Upper lobe of left lung (tissue), 4 donors: Measurements from ENCODE around the gene CADPS.

Experiments used
- EP300 ChIP-seq, 4 donors: sonication (generic); formaldehyde crosslinking; IDR thresholded peaks; one replicate each; pipeline ENCODE4 v1.5.1; 2017; ENCODE audit warnings: antibody characterized with exemption in 4 of 4, control low read depth in 2 of 4
- POLR2A ChIP-seq, 4 donors: fragments of 450-650 bp; IDR thresholded peaks; one replicate each; pipeline ENCODE4 v1.5.1; 2016 to 2017; ENCODE audit warnings: antibody characterized with exemption in 4 of 4, mild to moderate bottlenecking in 2 of 4
- POLR2AphosphoS5 ChIP-seq, 2 donors: sonication (generic); formaldehyde crosslinking; IDR thresholded peaks; one replicate each; pipeline ENCODE4 v1.5.1; 2017; ENCODE audit warnings: antibody characterized with exemption in 2 of 2
- TF ChIP-seq, protein P1 (sequence below), 6 experiments: fragments of 450-650 bp in 4 of 6; fragments of 200-600 bp in 2 of 6; sonication (generic) in 2 of 6; IDR thresholded peaks; one replicate each; pipeline ENCODE4 v1.5.1; 2016 to 2019; ENCODE audit warnings: antibody characterized with exemption in 6 of 6

GRCh38 chr3:62586356-62586755 is 288.9 kb downstream of the CADPS start:
- TF ChIP-seq, protein P1, sequence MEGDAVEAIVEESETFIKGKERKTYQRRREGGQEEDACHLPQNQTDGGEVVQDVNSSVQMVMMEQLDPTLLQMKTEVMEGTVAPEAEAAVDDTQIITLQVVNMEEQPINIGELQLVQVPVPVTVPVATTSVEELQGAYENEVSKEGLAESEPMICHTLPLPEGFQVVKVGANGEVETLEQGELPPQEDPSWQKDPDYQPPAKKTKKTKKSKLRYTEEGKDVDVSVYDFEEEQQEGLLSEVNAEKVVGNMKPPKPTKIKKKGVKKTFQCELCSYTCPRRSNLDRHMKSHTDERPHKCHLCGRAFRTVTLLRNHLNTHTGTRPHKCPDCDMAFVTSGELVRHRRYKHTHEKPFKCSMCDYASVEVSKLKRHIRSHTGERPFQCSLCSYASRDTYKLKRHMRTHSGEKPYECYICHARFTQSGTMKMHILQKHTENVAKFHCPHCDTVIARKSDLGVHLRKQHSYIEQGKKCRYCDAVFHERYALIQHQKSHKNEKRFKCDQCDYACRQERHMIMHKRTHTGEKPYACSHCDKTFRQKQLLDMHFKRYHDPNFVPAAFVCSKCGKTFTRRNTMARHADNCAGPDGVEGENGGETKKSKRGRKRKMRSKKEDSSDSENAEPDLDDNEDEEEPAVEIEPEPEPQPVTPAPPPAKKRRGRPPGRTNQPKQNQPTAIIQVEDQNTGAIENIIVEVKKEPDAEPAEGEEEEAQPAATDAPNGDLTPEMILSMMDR (IDR thresholded peaks at IDR 0.05) = no peak
- no peak for TF ChIP-seq POLR2A (IDR thresholded peaks at IDR 0.05)
- no peak for TF ChIP-seq EP300 (IDR thresholded peaks at IDR 0.05)
- TF ChIP-seq POLR2AphosphoS5 (IDR thresholded peaks at IDR 0.05) = no peak
